Measurements from ENCODE around the gene EFCAB8.

- no peak for TF ChIP-seq CTCF (conservative IDR thresholded peaks at IDR 0.05; ENCODE audit: low read depth, low read length)
- no peak for TF ChIP-seq EZH2 (IDR thresholded peaks at IDR 0.05; ENCODE audit: low read length, unreplicated experiment)
- TF ChIP-seq EZH2phosphoT487 (IDR thresholded peaks at IDR 0.05; ENCODE audit: borderline replicate concordance, low read length), result no peak
Observed at GRCh38 chr20:32946629-32947028, 87.9 kb downstream of the EFCAB8 start.
